ENCODE results near the gene GRIA1. TPM values are rescaled to one million over a fixed set of nuclear protein-coding genes. Genes with fewer than 3 reads are reported as not detected.

The GRIA1 gene
- polyA plus RNA-seq, 1 experiment = 6.7 TPM

- H3K36me3 ChIP-seq (ENCODE audit: control insufficient read depth, insufficient read depth, low read length) = no peaks in the 10 kb centered on the region; the same call in 1 of the 2 replicates
- DNase-seq (ENCODE audit: low read depth) = no peak
- no peak overlapping the region for H3K4me3 ChIP-seq (ENCODE audit: low read depth, low read length)
- ChIA-PET POLR2A (no interaction called here), CTCF (interaction anchor here (0.7 to 1.3 kb wide), 2 partner anchors 129 to 181 kb away, joined by 3 to 4 read pairs; no protein-coding TSS in a partner anchor)
- TF ChIP-seq, protein P1, sequence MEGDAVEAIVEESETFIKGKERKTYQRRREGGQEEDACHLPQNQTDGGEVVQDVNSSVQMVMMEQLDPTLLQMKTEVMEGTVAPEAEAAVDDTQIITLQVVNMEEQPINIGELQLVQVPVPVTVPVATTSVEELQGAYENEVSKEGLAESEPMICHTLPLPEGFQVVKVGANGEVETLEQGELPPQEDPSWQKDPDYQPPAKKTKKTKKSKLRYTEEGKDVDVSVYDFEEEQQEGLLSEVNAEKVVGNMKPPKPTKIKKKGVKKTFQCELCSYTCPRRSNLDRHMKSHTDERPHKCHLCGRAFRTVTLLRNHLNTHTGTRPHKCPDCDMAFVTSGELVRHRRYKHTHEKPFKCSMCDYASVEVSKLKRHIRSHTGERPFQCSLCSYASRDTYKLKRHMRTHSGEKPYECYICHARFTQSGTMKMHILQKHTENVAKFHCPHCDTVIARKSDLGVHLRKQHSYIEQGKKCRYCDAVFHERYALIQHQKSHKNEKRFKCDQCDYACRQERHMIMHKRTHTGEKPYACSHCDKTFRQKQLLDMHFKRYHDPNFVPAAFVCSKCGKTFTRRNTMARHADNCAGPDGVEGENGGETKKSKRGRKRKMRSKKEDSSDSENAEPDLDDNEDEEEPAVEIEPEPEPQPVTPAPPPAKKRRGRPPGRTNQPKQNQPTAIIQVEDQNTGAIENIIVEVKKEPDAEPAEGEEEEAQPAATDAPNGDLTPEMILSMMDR (IDR thresholded peaks at IDR 0.05; ENCODE audit: insufficient read depth, low read depth, low read length) = no peak
- H3K27me3 ChIP-seq (ENCODE audit: control insufficient read depth, insufficient read depth, low read length) = no peaks in the 10 kb centered on the region
Measured at GRCh38 chr5:153783362-153783658, 292.8 kb downstream of the GRIA1 start.

DNA sequence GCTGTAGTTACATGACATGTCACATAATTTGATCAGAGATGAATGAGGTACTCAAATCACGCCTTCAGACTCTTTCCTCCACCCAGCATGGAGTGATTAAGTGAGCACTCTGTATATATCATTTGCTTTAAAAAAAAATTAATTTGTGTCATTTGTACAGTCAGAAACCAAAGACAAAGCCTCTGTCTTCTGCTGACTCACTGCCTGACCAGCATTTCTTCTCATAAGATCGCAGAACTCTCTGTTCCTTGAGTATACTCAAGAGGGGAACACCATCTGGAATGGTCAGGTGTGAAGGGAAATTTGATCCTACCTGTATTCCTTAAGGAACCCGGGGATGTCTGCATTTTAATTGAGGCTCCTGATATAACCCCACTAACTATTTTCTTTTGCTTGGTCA, 293.8 kb downstream of the GRIA1 start:
- Histone ChIP-seq H3K27me3 (ENCODE audit: control insufficient read depth, insufficient read depth, low read length) (no peaks in the 10 kb centered on the region), H3K4me3 (ENCODE audit: low read depth, low read length) (no peak overlapping the region), H3K36me3 (ENCODE audit: control insufficient read depth, insufficient read depth, low read length) (no peaks in the 10 kb centered on the region; the same call in 1 of the 2 replicates)
- ChIA-PET CTCF (no interaction called here), POLR2A (no interaction called here)
- TF ChIP-seq, protein P1 (IDR thresholded peaks at IDR 0.05; ENCODE audit: insufficient read depth, low read depth, low read length) = no peak
- no peak for DNase-seq (ENCODE audit: low read depth)

DNA sequence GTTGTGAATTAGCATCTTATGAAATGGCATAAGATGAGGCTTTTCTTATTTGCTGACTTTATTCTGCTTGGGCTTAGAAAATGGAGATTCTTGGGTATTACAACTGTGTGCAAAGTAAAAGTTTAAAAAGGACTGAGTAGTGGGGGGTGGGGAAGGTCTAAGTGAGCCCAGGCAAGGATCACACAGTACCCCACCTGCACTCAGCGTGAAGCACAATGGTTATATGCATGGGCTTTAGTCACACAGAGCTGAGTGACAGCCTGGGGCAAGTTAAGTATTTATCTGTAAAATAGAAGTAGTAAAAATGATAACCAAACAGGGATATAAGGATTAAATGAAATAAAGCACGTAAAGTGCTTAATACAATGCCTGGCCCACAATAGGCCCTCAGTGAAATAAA, 300.9 kb downstream of the GRIA1 start:
- Histone ChIP-seq H3K4me3 (ENCODE audit: low read depth, low read length) (no peak overlapping the region), H3K36me3 (ENCODE audit: control insufficient read depth, insufficient read depth, low read length) (no peaks in the 10 kb centered on the region), H3K27me3 (ENCODE audit: control insufficient read depth, insufficient read depth, low read length) (no peaks in the 10 kb centered on the region)
- TF ChIP-seq, protein P1 (IDR thresholded peaks at IDR 0.05; ENCODE audit: insufficient read depth, low read depth, low read length) = no peak
- ChIA-PET CTCF (interaction anchor here (0.6 to 0.8 kb wide), 2 partner anchors 22 to 45 kb away, joined by 3 read pairs; no protein-coding TSS in a partner anchor), POLR2A (no interaction called here)
- DNase-seq (ENCODE audit: low read depth) = no peak

- Histone ChIP-seq H3K36me3 (ENCODE audit: control insufficient read depth, insufficient read depth, low read length) (no peaks in the 10 kb centered on the region), H3K27me3 (ENCODE audit: control insufficient read depth, insufficient read depth, low read length) (no peaks in the 10 kb centered on the region), H3K4me3 (ENCODE audit: low read depth, low read length) (no peak overlapping the region)
- DNase-seq (ENCODE audit: low read depth) = no peak
- TF ChIP-seq, protein P1 (IDR thresholded peaks at IDR 0.05; ENCODE audit: insufficient read depth, low read depth, low read length) = no peak
- CTCF ChIA-PET = interaction anchor here (0.8 kb wide), 1 partner anchor 46 kb away, joined by 3 read pairs; no protein-coding TSS in a partner anchor
- POLR2A ChIA-PET = no interaction called here
Measured at GRCh38 chr5:153792305-153792704, 301.8 kb downstream of the GRIA1 start.

- POLR2A ChIA-PET = no interaction called here
- CTCF ChIA-PET = no interaction called here
- TF ChIP-seq, protein P1 (IDR thresholded peaks at IDR 0.05; ENCODE audit: insufficient read depth, low read depth, low read length) = no peak
- no peak overlapping the region for H3K4me3 ChIP-seq (ENCODE audit: low read depth, low read length)
- H3K36me3 ChIP-seq (ENCODE audit: control insufficient read depth, insufficient read depth, low read length) = no peaks in the 10 kb centered on the region
- DNase-seq (ENCODE audit: low read depth) = no peak
- no peaks in the 10 kb centered on the region for H3K27me3 ChIP-seq (ENCODE audit: control insufficient read depth, insufficient read depth, low read length)
Measured at GRCh38 chr5:153793699-153794098, 303.2 kb downstream of the GRIA1 start.

Data from BJ (cell line).